BLaER1 treated with 17β-estradiol and CSF1 and Interleukin-3, amounts not matched to agents 10 nM and 100 nM (cell line): ENCODE results near the gene ARAP3.
A peak's percentile ranks its signal among the peaks of the same experiment; 100 is the strongest.

Source experiments
- H3K27ac ChIP-seq, 11 experiments: shearing (Covaris generic); formaldehyde crosslinking; 2 replicates each; pipeline ENCODE4 v1.8.1; 2022
- H3K27me3 ChIP-seq, 11 experiments: shearing (Covaris generic); formaldehyde crosslinking; 2 replicates each; pipeline ENCODE4 v1.8.1; 2022
- H3K36me3 ChIP-seq, 11 experiments: shearing (Covaris generic); formaldehyde crosslinking; 2 replicates each; pipeline ENCODE4 v1.8.1; 2022
- H3K4me1 ChIP-seq, 10 experiments: shearing (Covaris generic); formaldehyde crosslinking; 2 replicates each; pipeline ENCODE4 v1.8.1; 2022
- H3K4me2 ChIP-seq, 11 experiments: shearing (Covaris generic); formaldehyde crosslinking; 2 replicates each; pipeline ENCODE4 v1.8.1; 2022
- H3K4me3 ChIP-seq, 10 experiments: shearing (Covaris generic); formaldehyde crosslinking; 2 replicates each; pipeline ENCODE4 v1.8.1; 2022
- H3K9ac ChIP-seq, 11 experiments: shearing (Covaris generic); formaldehyde crosslinking; 2 replicates each; pipeline ENCODE4 v1.8.1; 2022
- H3K9me3 ChIP-seq, 11 experiments: shearing (Covaris generic); formaldehyde crosslinking; replicated peaks in 1 of 11; 2 replicates each; pipeline ENCODE4 v1.8.1; 2022
- H4K20me1 ChIP-seq, 11 experiments: shearing (Covaris generic); formaldehyde crosslinking; 2 replicates each; pipeline ENCODE4 v1.8.1; 2022
- Cebpa-rat ChIP-seq, 11 experiments: shearing (Covaris generic); IDR thresholded peaks; 2 replicates each; pipeline ENCODE4 v1.8.1; 2022

The ARAP3 gene

GRCh38 chr5:141706121-141706520, 24.1 kb upstream of the ARAP3 start:
- no peaks in the 10 kb centered on the region for H3K36me3 ChIP-seq
- no peaks in the 10 kb centered on the region for H3K9me3 ChIP-seq
- peaks cover 13 to 21% (median 17%) of the 10 kb centered on the region in 10 experiments for H3K4me1 ChIP-seq
- H3K27ac ChIP-seq = no peak overlapping the region
- no peak overlapping the region for H3K4me2 ChIP-seq
- peaks cover 28 to 46% (median 38%) of the 10 kb centered on the region in 11 experiments for H3K27me3 ChIP-seq
- H3K9ac ChIP-seq = no peak overlapping the region
- H3K4me3 ChIP-seq = no peak overlapping the region
- TF ChIP-seq Cebpa-rat (IDR thresholded peaks at IDR 0.05) = no peak
- H4K20me1 ChIP-seq = peaks cover 0 to 6% (median 0%) of the 10 kb centered on the region in 11 experiments; a peak in 2 of 22 replicates

GRCh38 chr5:141705469-141705868, 23.4 kb upstream of the ARAP3 start:
- H3K9ac ChIP-seq = no peak overlapping the region
- H3K9me3 ChIP-seq = no peaks in the 10 kb centered on the region
- peaks cover 0 to 6% (median 0%) of the 10 kb centered on the region in 11 experiments; a peak in 2 of 22 replicates for H4K20me1 ChIP-seq
- no peak overlapping the region for H3K4me2 ChIP-seq
- H3K27ac ChIP-seq = no peak overlapping the region
- no peaks in the 10 kb centered on the region for H3K36me3 ChIP-seq
- peaks cover 28 to 50% (median 43%) of the 10 kb centered on the region in 11 experiments for H3K27me3 ChIP-seq
- no peak for TF ChIP-seq Cebpa-rat (IDR thresholded peaks at IDR 0.05)
- H3K4me3 ChIP-seq = no peak overlapping the region
- H3K4me1 ChIP-seq = peaks cover 13 to 26% (median 21%) of the 10 kb centered on the region in 10 experiments

- no peak for TF ChIP-seq Cebpa-rat (IDR thresholded peaks at IDR 0.05)
- Histone ChIP-seq H3K4me1 (peaks cover 13 to 26% (median 21%) of the 10 kb centered on the region in 10 experiments), H3K4me2 (no peak overlapping the region), H3K9ac (no peak overlapping the region), H3K36me3 (no peaks in the 10 kb centered on the region), H3K9me3 (no peaks in the 10 kb centered on the region), H4K20me1 (peaks cover 0 to 6% (median 0%) of the 10 kb centered on the region in 11 experiments; a peak in 2 of 22 replicates), H3K27ac (no peak overlapping the region), H3K4me3 (no peak overlapping the region), H3K27me3 (peaks cover 28 to 54% (median 43%) of the 10 kb centered on the region in 11 experiments)
Measured at GRCh38 chr5:141704782-141705297, 22.8 kb upstream of the ARAP3 start.

- no peaks in the 10 kb centered on the region; a peak in 2 of 22 replicates for H4K20me1 ChIP-seq
- H3K36me3 ChIP-seq = no peaks in the 10 kb centered on the region
- TF ChIP-seq Cebpa-rat (IDR thresholded peaks at IDR 0.05) = no peak
- peak overlapping the region in 7 of 10 experiments; percentile 46 to 69 (median 57); a peak in 10 of 20 replicates for H3K4me3 ChIP-seq
- H3K4me1 ChIP-seq = peaks cover 13 to 26% (median 21%) of the 10 kb centered on the region in 10 experiments
- H3K9ac ChIP-seq = peak overlapping the region in 2 of 11 experiments; percentile 58 to 64; a peak in 2 of 22 replicates
- peak overlapping the region; percentile 86 to 100 (median 95); a peak in 20 of 22 replicates for H3K4me2 ChIP-seq
- no peak overlapping the region for H3K27ac ChIP-seq
- peaks cover 28 to 54% (median 43%) of the 10 kb centered on the region in 11 experiments for H3K27me3 ChIP-seq
- no peaks in the 10 kb centered on the region for H3K9me3 ChIP-seq
Measured at GRCh38 chr5:141703133-141703561, 21.1 kb upstream of the ARAP3 start.

- no peak for TF ChIP-seq Cebpa-rat (IDR thresholded peaks at IDR 0.05)
- Histone ChIP-seq H3K36me3 (no peaks in the 10 kb centered on the region), H3K27ac (no peak overlapping the region; a peak in 1 of 22 replicates), H3K4me3 (peak overlapping the region; percentile 46 to 69 (median 58); a peak in 15 of 20 replicates), H3K9ac (peak overlapping the region in 7 of 11 experiments; percentile 23 to 64 (median 56); a peak in 11 of 22 replicates), H3K4me1 (peaks cover 13 to 26% (median 21%) of the 10 kb centered on the region in 10 experiments), H3K9me3 (no peaks in the 10 kb centered on the region), H3K27me3 (peaks cover 28 to 54% (median 43%) of the 10 kb centered on the region in 11 experiments), H3K4me2 (peak overlapping the region; percentile 86 to 100 (median 95)), H4K20me1 (no peaks in the 10 kb centered on the region; a peak in 2 of 22 replicates)
Measured at GRCh38 chr5:141701360-141702119, 19.5 kb upstream of the ARAP3 start.

- Histone ChIP-seq H3K36me3 (no peaks in the 10 kb centered on the region), H3K27me3 (peaks cover 4 to 24% (median 14%) of the 10 kb centered on the region in 11 experiments), H3K4me2 (no peak overlapping the region), H3K9me3 (no peaks in the 10 kb centered on the region), H3K4me3 (no peak overlapping the region), H3K4me1 (peaks cover 17 to 27% (median 21%) of the 10 kb centered on the region in 10 experiments), H3K9ac (no peak overlapping the region), H3K27ac (no peak overlapping the region), H4K20me1 (no peaks in the 10 kb centered on the region)
- TF ChIP-seq Cebpa-rat (IDR thresholded peaks at IDR 0.05) = no peak
Measured at GRCh38 chr5:141697586-141697985, 15.6 kb upstream of the ARAP3 start.

- no peaks in the 10 kb centered on the region for H3K36me3 ChIP-seq
- TF ChIP-seq Cebpa-rat (IDR thresholded peaks at IDR 0.05) = no peak
- H3K4me1 ChIP-seq = peaks cover 11 to 27% (median 19%) of the 10 kb centered on the region in 10 experiments
- no peak overlapping the region for H3K4me2 ChIP-seq
- H3K4me3 ChIP-seq = no peak overlapping the region
- H3K27me3 ChIP-seq = peaks cover 0 to 13% (median 5%) of the 10 kb centered on the region in 11 experiments; a peak in 8 of 22 replicates
- no peaks in the 10 kb centered on the region for H4K20me1 ChIP-seq
- H3K27ac ChIP-seq = no peak overlapping the region
- H3K9me3 ChIP-seq = no peaks in the 10 kb centered on the region
- no peak overlapping the region for H3K9ac ChIP-seq
Measured at GRCh38 chr5:141696431-141696830, 14.4 kb upstream of the ARAP3 start.

GRCh38 chr5:141695627-141696215, 13.7 kb upstream of the ARAP3 start:
- Histone ChIP-seq H3K4me3 (no peak overlapping the region), H3K27ac (no peak overlapping the region), H3K4me1 (peaks cover 5 to 25% (median 15%) of the 10 kb centered on the region in 10 experiments; a peak in 18 of 20 replicates), H3K27me3 (peaks cover 0 to 7% (median 0%) of the 10 kb centered on the region in 11 experiments; a peak in 8 of 22 replicates), H4K20me1 (no peaks in the 10 kb centered on the region), H3K9me3 (no peaks in the 10 kb centered on the region), H3K36me3 (no peaks in the 10 kb centered on the region), H3K4me2 (no peak overlapping the region), H3K9ac (no peak overlapping the region)
- no peak for TF ChIP-seq Cebpa-rat (IDR thresholded peaks at IDR 0.05)

GRCh38 chr5:141694479-141694878, 12.4 kb upstream of the ARAP3 start:
- H3K9ac ChIP-seq = no peak overlapping the region
- no peak overlapping the region for H3K4me2 ChIP-seq
- H3K9me3 ChIP-seq = no peaks in the 10 kb centered on the region
- no peaks in the 10 kb centered on the region for H3K36me3 ChIP-seq
- H3K27me3 ChIP-seq = no peaks in the 10 kb centered on the region
- H3K4me3 ChIP-seq = no peak overlapping the region
- no peak for TF ChIP-seq Cebpa-rat (IDR thresholded peaks at IDR 0.05)
- no peaks in the 10 kb centered on the region for H4K20me1 ChIP-seq
- no peak overlapping the region for H3K27ac ChIP-seq
- peaks cover 5 to 25% (median 14%) of the 10 kb centered on the region in 10 experiments; a peak in 18 of 20 replicates for H3K4me1 ChIP-seq
